ENCODE results near the gene ILDR2. TPM values are rescaled to one million over a fixed set of nuclear protein-coding genes. Genes with fewer than 3 reads are reported as not detected.
"Not testable (repeated sequence)": the region's sequence is repeated elsewhere in the genome, so short reads cannot be mapped to it uniquely, and the experiment has no call there.

The ILDR2 gene
- total RNA-seq, 1 donor from 2014 or later: 2.6 TPM

- H3K4me3 ChIP-seq (ENCODE audit: low read length in 3 of 3); H3K27ac ChIP-seq (ENCODE audit: low read depth, low read length); H3K27me3 ChIP-seq (ENCODE audit: control insufficient read depth in 3 of 3, insufficient read depth in 3 of 3, low read length in 3 of 3); H3K9ac ChIP-seq (ENCODE audit: low read depth in 1 of 3, low read length in 3 of 3); H3K36me3 ChIP-seq (ENCODE audit: control insufficient read depth in 3 of 3, insufficient read depth in 3 of 3, low read length in 3 of 3); H3K9me3 ChIP-seq (ENCODE audit: control insufficient read depth in 3 of 3, low read length in 3 of 3): not testable (repeated sequence)
- peaks cover 11 to 15% (median 12%) of the 10 kb centered on the region in 3 donors for H3K4me1 ChIP-seq (ENCODE audit: control insufficient read depth in 3 of 3, insufficient read depth in 3 of 3, low read length in 3 of 3)
These were observed 97.0 kb downstream of the ILDR2 start for GRCh38 chr1:166878173-166878917.

GRCh38 chr1:166876540-166876838 is 98.9 kb downstream of the ILDR2 start:
- H3K27me3 ChIP-seq (ENCODE audit: control insufficient read depth in 3 of 3, insufficient read depth in 3 of 3, low read length in 3 of 3): no peaks in the 10 kb centered on the region
- H3K4me1 ChIP-seq (ENCODE audit: control insufficient read depth in 3 of 3, insufficient read depth in 3 of 3, low read length in 3 of 3): peaks cover 11 to 17% (median 16%) of the 10 kb centered on the region in 3 donors
- no peaks in the 10 kb centered on the region for H3K9me3 ChIP-seq (ENCODE audit: control insufficient read depth in 3 of 3, low read length in 3 of 3)
- H3K36me3 ChIP-seq (ENCODE audit: control insufficient read depth in 3 of 3, insufficient read depth in 3 of 3, low read length in 3 of 3): no peaks in the 10 kb centered on the region
- H3K4me3 ChIP-seq (ENCODE audit: low read length in 3 of 3): peak overlapping the region; percentile 79 to 89 (median 79)
- H3K9ac ChIP-seq (ENCODE audit: low read depth in 1 of 3, low read length in 3 of 3): peak overlapping the region; percentile 72 to 97 (median 78)
- peak overlapping the region; percentile 55 for H3K27ac ChIP-seq (ENCODE audit: low read depth, low read length)

GRCh38 chr1:166875734-166876539 is 99.4 kb downstream of the ILDR2 start, which contains the start of gene TADA1:
TSS of gene TADA1 (minus strand) at chr1:166876264. CDS start at chr1:166876233, 31 bp downstream.
- H3K9ac ChIP-seq (ENCODE audit: low read depth in 1 of 3, low read length in 3 of 3): peak within 1 kb of the TSS; percentile 84 to 97 (median 95)
- peaks cover 11 to 17% (median 16%) of the 10 kb centered on the region in 3 donors for H3K4me1 ChIP-seq (ENCODE audit: control insufficient read depth in 3 of 3, insufficient read depth in 3 of 3, low read length in 3 of 3)

GRCh38 chr1:166875302-166875733 is 100.0 kb downstream of the ILDR2 start:
- H3K27me3 ChIP-seq (ENCODE audit: control insufficient read depth in 3 of 3, insufficient read depth in 3 of 3, low read length in 3 of 3): no peaks in the 10 kb centered on the region
- H3K4me3 ChIP-seq (ENCODE audit: low read length in 3 of 3): peak overlapping the region; percentile 79 to 92 (median 89)
- peaks cover 11 to 17% (median 16%) of the 10 kb centered on the region in 3 donors for H3K4me1 ChIP-seq (ENCODE audit: control insufficient read depth in 3 of 3, insufficient read depth in 3 of 3, low read length in 3 of 3)
- H3K36me3 ChIP-seq (ENCODE audit: control insufficient read depth in 3 of 3, insufficient read depth in 3 of 3, low read length in 3 of 3): no peaks in the 10 kb centered on the region
- peak overlapping the region; percentile 85 for H3K27ac ChIP-seq (ENCODE audit: low read depth, low read length)
- peak overlapping the region; percentile 84 to 97 (median 95) for H3K9ac ChIP-seq (ENCODE audit: low read depth in 1 of 3, low read length in 3 of 3)
- H3K9me3 ChIP-seq (ENCODE audit: control insufficient read depth in 3 of 3, low read length in 3 of 3): no peaks in the 10 kb centered on the region

More at GRCh38 chr1:166875734-166876539, 99.4 kb downstream of the ILDR2 start, which contains the start of gene TADA1:
- Histone ChIP-seq H3K4me3 (ENCODE audit: low read length in 3 of 3) (peak within 1 kb of the TSS; percentile 79 to 92 (median 89)), H3K9me3 (ENCODE audit: control insufficient read depth in 3 of 3, low read length in 3 of 3) (no peaks in the 10 kb centered on the region), H3K27me3 (ENCODE audit: control insufficient read depth in 3 of 3, insufficient read depth in 3 of 3, low read length in 3 of 3) (no peaks in the 10 kb centered on the region), H3K27ac (ENCODE audit: low read depth, low read length) (peak within 1 kb of the TSS; percentile 85), H3K36me3 (ENCODE audit: control insufficient read depth in 3 of 3, insufficient read depth in 3 of 3, low read length in 3 of 3) (no peaks in the 10 kb centered on the region)

- no peaks in the 10 kb centered on the region for H3K27me3 ChIP-seq (ENCODE audit: control insufficient read depth in 3 of 3, insufficient read depth in 3 of 3, low read length in 3 of 3)
- H3K27ac ChIP-seq (ENCODE audit: low read depth, low read length): no peak overlapping the region
- H3K36me3 ChIP-seq (ENCODE audit: control insufficient read depth in 3 of 3, insufficient read depth in 3 of 3, low read length in 3 of 3): no peaks in the 10 kb centered on the region
- H3K4me3 ChIP-seq (ENCODE audit: low read length in 3 of 3): no peak overlapping the region
- no peak overlapping the region for H3K9ac ChIP-seq (ENCODE audit: low read depth in 1 of 3, low read length in 3 of 3)
- H3K9me3 ChIP-seq (ENCODE audit: control insufficient read depth in 3 of 3, low read length in 3 of 3): no peaks in the 10 kb centered on the region
- peaks cover 11 to 17% (median 16%) of the 10 kb centered on the region in 3 donors for H3K4me1 ChIP-seq (ENCODE audit: control insufficient read depth in 3 of 3, insufficient read depth in 3 of 3, low read length in 3 of 3)
These were observed 100.9 kb downstream of the ILDR2 start for GRCh38 chr1:166874464-166874863.

GRCh38 chr1:166870584-166870983 is 104.8 kb downstream of the ILDR2 start:
- Histone ChIP-seq H3K9ac (ENCODE audit: low read depth in 1 of 3, low read length in 3 of 3) (no peak overlapping the region), H3K27ac (ENCODE audit: low read depth, low read length) (no peak overlapping the region), H3K4me1 (ENCODE audit: control insufficient read depth in 3 of 3, insufficient read depth in 3 of 3, low read length in 3 of 3) (peaks cover 8 to 15% (median 13%) of the 10 kb centered on the region in 3 donors), H3K4me3 (ENCODE audit: low read length in 3 of 3) (no peak overlapping the region), H3K36me3 (ENCODE audit: control insufficient read depth in 3 of 3, insufficient read depth in 3 of 3, low read length in 3 of 3) (peaks cover 11 to 17% (median 15%) of the 10 kb centered on the region in 3 donors), H3K27me3 (ENCODE audit: control insufficient read depth in 3 of 3, insufficient read depth in 3 of 3, low read length in 3 of 3) (no peaks in the 10 kb centered on the region), H3K9me3 (ENCODE audit: control insufficient read depth in 3 of 3, low read length in 3 of 3) (no peaks in the 10 kb centered on the region)

GRCh38 chr1:166869318-166870099 is 105.8 kb downstream of the ILDR2 start:
- Histone ChIP-seq H3K36me3 (ENCODE audit: control insufficient read depth in 3 of 3, insufficient read depth in 3 of 3, low read length in 3 of 3) (peaks cover 11 to 20% (median 18%) of the 10 kb centered on the region in 3 donors), H3K27ac (ENCODE audit: low read depth, low read length) (no peak overlapping the region), H3K27me3 (ENCODE audit: control insufficient read depth in 3 of 3, insufficient read depth in 3 of 3, low read length in 3 of 3) (no peaks in the 10 kb centered on the region), H3K4me3 (ENCODE audit: low read length in 3 of 3) (no peak overlapping the region), H3K9ac (ENCODE audit: low read depth in 1 of 3, low read length in 3 of 3) (peak overlapping the region in 1 of 3 donors; percentile 24), H3K4me1 (ENCODE audit: control insufficient read depth in 3 of 3, insufficient read depth in 3 of 3, low read length in 3 of 3) (peaks cover 2 to 9% (median 5%) of the 10 kb centered on the region in 3 donors), H3K9me3 (ENCODE audit: control insufficient read depth in 3 of 3, low read length in 3 of 3) (no peaks in the 10 kb centered on the region)

- no peaks in the 10 kb centered on the region for H3K9me3 ChIP-seq (ENCODE audit: control insufficient read depth in 3 of 3, low read length in 3 of 3)
- H3K4me1 ChIP-seq (ENCODE audit: control insufficient read depth in 3 of 3, insufficient read depth in 3 of 3, low read length in 3 of 3): peaks cover 0 to 5% (median 4%) of the 10 kb centered on the region in 3 donors
- H3K36me3 ChIP-seq (ENCODE audit: control insufficient read depth in 3 of 3, insufficient read depth in 3 of 3, low read length in 3 of 3): peaks cover 14 to 25% (median 24%) of the 10 kb centered on the region in 3 donors
- H3K27ac ChIP-seq (ENCODE audit: low read depth, low read length): no peak overlapping the region
- no peaks in the 10 kb centered on the region for H3K27me3 ChIP-seq (ENCODE audit: control insufficient read depth in 3 of 3, insufficient read depth in 3 of 3, low read length in 3 of 3)
- no peak overlapping the region for H3K9ac ChIP-seq (ENCODE audit: low read depth in 1 of 3, low read length in 3 of 3)
- no peak overlapping the region for H3K4me3 ChIP-seq (ENCODE audit: low read length in 3 of 3)
These were observed 106.7 kb downstream of the ILDR2 start for GRCh38 chr1:166868639-166869038.

GRCh38 chr1:166865926-166866325 is 109.4 kb downstream of the ILDR2 start:
- no peak overlapping the region for H3K9ac ChIP-seq (ENCODE audit: low read depth in 1 of 3, low read length in 3 of 3)
- no peaks in the 10 kb centered on the region for H3K27me3 ChIP-seq (ENCODE audit: control insufficient read depth in 3 of 3, insufficient read depth in 3 of 3, low read length in 3 of 3)
- H3K9me3 ChIP-seq (ENCODE audit: control insufficient read depth in 3 of 3, low read length in 3 of 3): no peaks in the 10 kb centered on the region
- no peak overlapping the region for H3K27ac ChIP-seq (ENCODE audit: low read depth, low read length)
- no peaks in the 10 kb centered on the region for H3K4me1 ChIP-seq (ENCODE audit: control insufficient read depth in 3 of 3, insufficient read depth in 3 of 3, low read length in 3 of 3)
- peaks cover 19 to 41% (median 39%) of the 10 kb centered on the region in 3 donors for H3K36me3 ChIP-seq (ENCODE audit: control insufficient read depth in 3 of 3, insufficient read depth in 3 of 3, low read length in 3 of 3)
- H3K4me3 ChIP-seq (ENCODE audit: low read length in 3 of 3): no peak overlapping the region

Measured in skeletal muscle tissue (tissue), 4 donors.